Thoracic aorta (tissue), 2 donors: ENCODE results near the gene EFCAB5. TPM values are rescaled to one million over a fixed set of nuclear protein-coding genes. Genes with fewer than 3 reads are reported as not detected.
"Not testable (repeated sequence)": the region's sequence is repeated elsewhere in the genome, so short reads cannot be mapped to it uniquely, and the experiment has no call there.

Source experiments
- ATAC-seq: fragments of 150-250 bp; one replicate; pipeline ENCODE4 v1.8.0; 2017; ENCODE audit warnings: low read depth; ENCODE audit not compliant: insufficient number of reproducible peaks, low FRiP score
- DNase-seq: peaks from one replicate; pipeline ENCODE4 v3.0.0-alpha.2; 2020; ENCODE audit warnings: low spot score
- H3K27ac ChIP-seq, 2 donors: fragments of 200-600 bp; sonication (generic); 1 replicate in 1 of 2; 2 replicates in 1 of 2; pipeline ENCODE4 v1.5.1; 2016; ENCODE audit warnings: mild to moderate bottlenecking in 2 of 2, moderate library complexity in 2 of 2
- H3K27me3 ChIP-seq: fragments of 200-600 bp; sonication (generic); replicated peaks from 2 replicates; pipeline ENCODE4 v1.6.0; 2016; ENCODE audit warnings: mild to moderate bottlenecking; ENCODE audit not compliant: insufficient read depth
- H3K36me3 ChIP-seq: fragments of 200-600 bp; sonication (generic); one replicate; pipeline ENCODE4 v1.5.1; 2016
- H3K4me1 ChIP-seq, 2 donors: fragments of 200-600 bp; sonication (generic); 1 replicate in 1 of 2; 2 replicates in 1 of 2; pipeline versions ENCODE4 v1.5.1 to v1.6.0; 2016; ENCODE audit warnings: low read depth in 2 of 2, mild to moderate bottlenecking in 1 of 2; ENCODE audit not compliant: control insufficient read depth in 1 of 2
- H3K4me3 ChIP-seq: fragments of 200-600 bp; sonication (generic); 2 replicates; pipeline ENCODE4 v1.5.1; 2016; ENCODE audit warnings: mild to moderate bottlenecking
- H3K9me3 ChIP-seq: fragments of 200-600 bp; sonication (generic); 2 replicates; pipeline ENCODE4 v1.5.1; 2016
- CTCF ChIP-seq: fragments of 200-600 bp; sonication (generic); IDR thresholded peaks from one replicate; pipeline ENCODE4 v1.5.1; 2019; ENCODE audit warnings: antibody characterized with exemption
- total RNA-seq, 2 donors: library from RNA; depleted of rRNA; stranded (reverse); fragments of >200 nt; gene quantifications; one replicate each; pipeline versions ENCODE4 v1.1.0 to v1.2.3, GENCODE V29; 2016

The EFCAB5 gene
- total RNA-seq, 2 donors from 2014 or later, result 1.9 TPM; not detected in 1

- Histone ChIP-seq H3K9me3 (no peaks in the 10 kb centered on the region), H3K27me3 (no peaks in the 10 kb centered on the region), H3K27ac (no peak overlapping the region), H3K4me1 (no peaks in the 10 kb centered on the region), H3K4me3 (no peak overlapping the region), H3K36me3 (no peaks in the 10 kb centered on the region)
- no peak for TF ChIP-seq CTCF
- DNase-seq, result no peak
- ATAC-seq, result no peak
These were observed 195.7 kb downstream of the EFCAB5 start for GRCh38 chr17:30137158-30137557.

- H3K9me3 ChIP-seq, H3K27ac ChIP-seq, H3K4me1 ChIP-seq, H3K4me3 ChIP-seq, H3K27me3 ChIP-seq, H3K36me3 ChIP-seq, DNase-seq, ATAC-seq: not testable (repeated sequence)
These were observed 206.4 kb downstream of the EFCAB5 start for GRCh38 chr17:30147860-30148259.

DNA sequence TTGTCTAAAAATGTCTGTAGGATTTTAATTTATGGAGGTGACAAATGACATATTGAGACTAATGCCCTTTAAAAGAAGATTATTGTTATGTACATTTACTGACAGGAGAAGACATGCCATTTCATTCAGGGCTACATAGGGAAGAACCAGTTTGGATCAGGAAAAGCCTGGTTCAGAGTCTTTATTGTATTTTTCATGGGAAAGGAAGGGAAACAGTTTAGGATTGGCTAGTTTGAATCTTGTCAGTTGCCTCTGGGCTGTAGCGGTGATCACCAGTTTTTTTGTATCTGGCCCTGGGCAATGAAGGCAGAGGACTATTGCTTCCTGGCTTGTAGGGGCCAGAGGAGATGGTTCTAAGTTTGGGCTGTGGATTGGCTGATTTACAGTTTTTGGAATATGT, 206.9 kb downstream of the EFCAB5 start:
- Histone ChIP-seq H3K9me3 (no peaks in the 10 kb centered on the region), H3K36me3 (no peaks in the 10 kb centered on the region), H3K27ac (no peak overlapping the region), H3K4me1 (peaks cover 0 to 5% of the 10 kb centered on the region in 2 donors), H3K4me3 (no peak overlapping the region), H3K27me3 (no peaks in the 10 kb centered on the region)
- DNase-seq (no peak), ATAC-seq (no peak)
- TF ChIP-seq CTCF, result no peak

- Histone ChIP-seq H3K4me1 (no peaks in the 10 kb centered on the region), H3K27ac (no peak overlapping the region), H3K36me3 (no peaks in the 10 kb centered on the region), H3K4me3 (no peak overlapping the region), H3K9me3 (no peaks in the 10 kb centered on the region), H3K27me3 (no peaks in the 10 kb centered on the region)
- ATAC-seq (no peak), DNase-seq (no peak)
- no peak for TF ChIP-seq CTCF
These were observed 210.0 kb downstream of the EFCAB5 start for GRCh38 chr17:30151471-30151870.

GRCh38 chr17:30153463-30153862, 212.0 kb downstream of the EFCAB5 start:
- Histone ChIP-seq H3K9me3 (no peaks in the 10 kb centered on the region), H3K27ac (no peak overlapping the region), H3K36me3 (no peaks in the 10 kb centered on the region), H3K4me1 (no peaks in the 10 kb centered on the region), H3K4me3 (no peak overlapping the region), H3K27me3 (no peaks in the 10 kb centered on the region)
- no peak for ATAC-seq
- no peak for DNase-seq
- no peak for TF ChIP-seq CTCF

GRCh38 chr17:30155389-30155788, 214.0 kb downstream of the EFCAB5 start:
- no peak for ATAC-seq

More at GRCh38 chr17:30155389-30155788, 214.0 kb downstream of the EFCAB5 start:
- H3K27ac ChIP-seq, result no peak overlapping the region
- no peaks in the 10 kb centered on the region for H3K4me1 ChIP-seq
- peaks cover 2% of the 10 kb centered on the region for H3K36me3 ChIP-seq
- DNase-seq, result no peak
- H3K4me3 ChIP-seq, result no peak overlapping the region
- H3K27me3 ChIP-seq, result no peaks in the 10 kb centered on the region
- no peak for TF ChIP-seq CTCF
- H3K9me3 ChIP-seq, result no peaks in the 10 kb centered on the region
